ENCODE measurements around the gene CALML4. TPM values are rescaled to one million over a fixed set of nuclear protein-coding genes. Genes with fewer than 3 reads are reported as not detected.
"Not testable (repeated sequence)": the region's sequence is repeated elsewhere in the genome, so short reads cannot be mapped to it uniquely, and the experiment has no call there.

Gene CALML4
- total RNA-seq, 2 donors from 2014 or later, result 3.3 to 12.7 TPM

GRCh38 chr15:68217341-68217740, 12.2 kb upstream of the CALML4 start:
- Histone ChIP-seq H3K9me3 (no peaks in the 10 kb centered on the region), H3K36me3 (replicated peaks in 1 of 2; ENCODE audit: insufficient read depth in 1 of 2, low read depth in 2 of 2) (no peaks in the 10 kb centered on the region), H3K4me3 (no peak overlapping the region), H3K27ac (no peak overlapping the region), H3K4me1 (no peaks in the 10 kb centered on the region), H3K27me3 (no peaks in the 10 kb centered on the region)
- ATAC-seq, result no peak
- WGBS, 2 donors, result 81 to 88% methylated on average over 4 of the region's 4 CpGs
- intact Hi-C loops (cut with DNase I), result no loop called here
- no peak for DNase-seq
- TF ChIP-seq CTCF (IDR thresholded peaks at IDR 0.05) (no peak), POLR2A (IDR thresholded peaks at IDR 0.05) (no peak)

- ATAC-seq, result no peak
- no peak overlapping the region for H3K27ac ChIP-seq
- intact Hi-C loops (cut with DNase I), result no loop called here
These were observed 9.7 kb upstream of the CALML4 start for GRCh38 chr15:68214838-68215254.

GRCh38 chr15:68213991-68214837, 9.1 kb upstream of the CALML4 start:
- intact Hi-C loops (cut with DNase I), result no loop called here

More at GRCh38 chr15:68214838-68215254, 9.7 kb upstream of the CALML4 start:
- H3K4me3 ChIP-seq, result no peak overlapping the region
- DNase-seq, result no peak
- H3K27me3 ChIP-seq, result no peaks in the 10 kb centered on the region
- H3K4me1 ChIP-seq, result peaks cover 8% of the 10 kb centered on the region
- no peaks in the 10 kb centered on the region for H3K9me3 ChIP-seq
- TF ChIP-seq CTCF (IDR thresholded peaks at IDR 0.05) (no peak), POLR2A (IDR thresholded peaks at IDR 0.05) (no peak)
- H3K36me3 ChIP-seq (replicated peaks in 1 of 2; ENCODE audit: insufficient read depth in 1 of 2, low read depth in 2 of 2), result no peaks in the 10 kb centered on the region
- 75 to 85% methylated on average over 6 of the region's 6 CpGs for WGBS, 2 donors

GRCh38 chr15:68213491-68213845, 8.3 kb upstream of the CALML4 start:
- H3K36me3 ChIP-seq (replicated peaks in 1 of 2; ENCODE audit: insufficient read depth in 1 of 2, low read depth in 2 of 2); DNase-seq; ATAC-seq; H3K4me1 ChIP-seq; intact Hi-C loops (cut with DNase I); H3K4me3 ChIP-seq; H3K27me3 ChIP-seq; H3K27ac ChIP-seq; H3K9me3 ChIP-seq: not testable (repeated sequence)
- 97 to 100% methylated on average over 6 of the region's 6 CpGs for WGBS, 2 donors

More at GRCh38 chr15:68213991-68214837, 9.1 kb upstream of the CALML4 start:
- Histone ChIP-seq H3K27ac (no peak overlapping the region), H3K27me3 (no peaks in the 10 kb centered on the region), H3K4me3 (no peak overlapping the region), H3K4me1 (peaks cover 8% of the 10 kb centered on the region), H3K36me3 (replicated peaks in 1 of 2; ENCODE audit: insufficient read depth in 1 of 2, low read depth in 2 of 2) (no peaks in the 10 kb centered on the region), H3K9me3 (no peaks in the 10 kb centered on the region)
- ATAC-seq (no peak), DNase-seq (no peak)
- TF ChIP-seq CTCF (IDR thresholded peaks at IDR 0.05) (no peak), POLR2A (IDR thresholded peaks at IDR 0.05) (no peak)
- WGBS, 2 donors, result 93 to 94% methylated on average over 12 to 15 of the region's 17 CpGs

GRCh38 chr15:68211656-68212320, 6.7 kb upstream of the CALML4 start:
- 90 to 94% methylated on average over 11 to 12 of the region's 14 CpGs for whole genome bisulfite sequencing, 2 donors
- intact Hi-C loops (cut with DNase I), result no loop called here
- no peak overlapping the region for H3K27ac ChIP-seq
- DNase-seq (peak in 1 of 4 donors; percentile 9), ATAC-seq (no peak)
- no peak overlapping the region for H3K4me3 ChIP-seq
- TF ChIP-seq POLR2A (IDR thresholded peaks at IDR 0.05) (no peak), CTCF (IDR thresholded peaks at IDR 0.05) (no peak)
- H3K36me3 ChIP-seq (replicated peaks in 1 of 2; ENCODE audit: insufficient read depth in 1 of 2, low read depth in 2 of 2), result no peaks in the 10 kb centered on the region
- H3K9me3 ChIP-seq, result no peaks in the 10 kb centered on the region
- H3K27me3 ChIP-seq, result no peaks in the 10 kb centered on the region
- H3K4me1 ChIP-seq, result peaks cover 8% of the 10 kb centered on the region

Measured in body of pancreas (tissue), 4 donors.